Stimulated activated naive CD4-positive, alpha-beta T cell treated with Interleukin-2 at 50 U/mL for 16 hours (primary cell): ENCODE results near the gene LDLRAD4.
A peak's percentile ranks its signal among the peaks of the same experiment; 100 is the strongest.

Experiments used
- DNase-seq: peaks from one replicate; lab custom pipeline; 2025; lab: John Stamatoyannopoulos, UW

LDLRAD4 gene

DNA sequence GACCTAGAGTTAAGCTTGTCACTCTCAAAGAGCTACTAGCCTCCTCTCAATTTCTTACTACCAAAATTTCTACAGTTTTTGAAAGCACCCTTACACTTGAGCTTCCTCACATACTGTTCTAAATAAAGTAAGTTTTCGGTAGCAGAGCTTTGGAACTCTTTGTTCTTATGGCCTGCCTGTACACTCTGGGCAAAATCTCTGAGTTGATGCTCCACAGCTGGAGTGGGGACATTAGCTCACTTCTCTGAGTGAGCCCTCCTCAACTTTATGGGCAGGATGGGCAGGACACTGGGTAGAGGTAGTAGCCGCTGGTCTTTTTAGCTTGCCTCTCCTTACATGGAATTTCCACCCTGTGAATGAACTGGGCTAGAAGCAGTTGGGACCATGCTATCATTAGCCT lies 380.0 kb downstream of the LDLRAD4 start:
- no peak for DNase-seq

DNA sequence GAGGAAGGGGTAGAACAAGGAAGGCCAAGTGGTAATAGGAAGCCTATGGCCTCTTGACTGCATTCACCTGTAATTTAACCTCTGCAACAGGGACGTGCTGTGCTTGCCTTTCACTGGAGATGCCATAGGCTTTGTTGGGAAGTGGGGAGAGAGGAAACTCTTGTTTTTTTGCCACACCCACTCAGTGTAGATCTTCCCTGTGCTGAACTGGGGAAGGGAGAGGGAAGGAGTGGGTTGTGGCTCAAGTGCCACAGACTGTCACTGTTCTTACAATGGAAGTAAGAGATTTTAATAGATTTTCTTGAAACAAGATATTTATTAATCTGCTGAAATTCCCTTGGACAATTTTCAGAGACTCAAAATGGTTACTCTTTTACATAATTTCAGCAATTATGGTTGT lies 380.5 kb downstream of the LDLRAD4 start:
- DNase-seq = no peak

DNA sequence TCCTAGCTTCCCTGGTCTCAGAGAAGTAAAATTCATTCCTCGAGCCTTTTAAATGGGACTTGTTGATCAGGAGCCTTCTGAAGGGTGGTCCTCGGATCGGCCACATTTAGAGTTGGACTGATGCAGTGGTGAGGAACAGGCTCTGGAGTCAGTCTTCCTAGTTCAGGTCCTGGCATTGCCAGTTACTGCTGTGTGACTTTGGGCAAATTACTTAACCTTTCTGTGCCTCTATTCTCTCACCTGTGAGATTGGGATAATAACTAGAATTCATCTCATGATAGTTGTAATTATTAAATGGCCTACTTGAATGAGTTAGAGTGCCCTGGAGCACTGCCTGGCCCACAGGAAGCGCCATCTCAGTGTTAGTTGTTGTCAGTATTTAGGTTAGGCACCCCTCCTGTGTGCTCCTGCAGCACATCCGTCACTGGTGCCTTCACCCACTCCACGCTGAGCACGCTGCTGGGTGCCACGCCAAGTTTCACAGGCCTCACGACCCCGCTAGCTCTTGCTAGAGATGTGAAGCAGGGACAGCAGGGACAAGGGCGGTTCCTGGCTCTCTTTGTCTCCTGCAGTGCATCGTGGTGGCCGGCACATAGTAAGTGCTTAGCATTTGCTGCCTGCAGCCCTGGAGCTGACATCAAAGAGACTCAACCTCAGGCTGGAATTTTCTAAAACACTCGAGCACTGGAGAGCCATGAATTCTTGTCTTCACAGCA lies 384.9 kb downstream of the LDLRAD4 start:
- DNase-seq = no peak

DNA sequence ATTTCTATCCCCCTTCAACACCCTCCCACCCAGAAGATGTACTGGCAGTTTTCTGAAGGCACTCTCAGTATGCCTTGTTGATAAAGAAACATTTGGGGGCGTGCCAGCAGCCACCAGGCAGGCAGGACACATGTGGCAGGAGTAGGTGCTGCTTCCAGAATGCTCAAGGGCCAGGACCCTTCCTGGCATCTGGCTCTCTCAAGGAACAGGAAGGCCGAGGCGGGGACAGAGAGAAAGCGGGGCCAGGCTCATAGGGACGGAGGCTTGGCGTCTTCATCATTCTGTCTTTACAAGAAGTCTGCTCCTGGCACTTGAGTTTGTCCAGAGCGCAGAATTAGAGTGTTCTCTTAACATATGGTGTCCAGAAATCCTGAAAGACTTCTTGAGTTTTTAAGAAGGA lies 386.2 kb downstream of the LDLRAD4 start:
- DNase-seq = no peak

DNA sequence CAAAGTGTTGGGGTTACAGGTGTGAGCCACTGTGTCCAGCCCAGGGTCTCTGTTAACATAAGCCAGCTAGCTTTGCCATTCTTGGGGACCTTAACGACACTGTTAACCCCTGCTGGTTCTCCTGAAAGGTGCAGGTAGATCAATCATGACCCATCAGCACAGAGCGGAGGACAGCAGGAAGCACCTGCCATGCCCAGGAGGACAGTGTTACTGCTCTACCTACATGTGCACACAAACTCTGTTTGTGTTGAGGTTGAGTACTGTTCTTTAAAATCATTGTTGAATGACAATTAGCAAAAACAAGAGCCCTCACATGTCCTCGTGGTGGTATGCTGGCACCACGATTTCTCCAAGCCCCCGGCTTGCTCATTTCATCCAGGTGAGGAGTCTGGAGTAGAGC lies 386.9 kb downstream of the LDLRAD4 start:
- no peak for DNase-seq

DNA sequence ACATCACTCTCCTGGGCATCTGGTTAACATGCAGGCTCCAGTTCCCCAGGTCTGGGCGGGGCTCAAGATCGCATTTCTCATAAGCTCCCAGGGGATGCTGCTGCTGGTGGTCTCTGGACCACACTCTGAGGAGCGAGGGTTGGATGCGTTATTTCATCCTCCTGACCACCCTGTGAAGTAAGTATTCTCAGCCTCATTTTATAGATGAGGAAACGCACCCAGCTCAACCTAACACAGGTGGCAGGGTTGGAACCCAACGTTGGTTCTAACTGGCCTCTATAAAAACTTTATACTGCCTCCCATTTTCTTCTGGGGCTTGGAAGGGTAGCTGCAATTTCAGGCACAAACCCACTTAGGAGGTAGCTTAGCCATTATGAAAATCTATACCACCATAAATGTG lies 387.3 kb downstream of the LDLRAD4 start:
- DNase-seq = no peak

DNA sequence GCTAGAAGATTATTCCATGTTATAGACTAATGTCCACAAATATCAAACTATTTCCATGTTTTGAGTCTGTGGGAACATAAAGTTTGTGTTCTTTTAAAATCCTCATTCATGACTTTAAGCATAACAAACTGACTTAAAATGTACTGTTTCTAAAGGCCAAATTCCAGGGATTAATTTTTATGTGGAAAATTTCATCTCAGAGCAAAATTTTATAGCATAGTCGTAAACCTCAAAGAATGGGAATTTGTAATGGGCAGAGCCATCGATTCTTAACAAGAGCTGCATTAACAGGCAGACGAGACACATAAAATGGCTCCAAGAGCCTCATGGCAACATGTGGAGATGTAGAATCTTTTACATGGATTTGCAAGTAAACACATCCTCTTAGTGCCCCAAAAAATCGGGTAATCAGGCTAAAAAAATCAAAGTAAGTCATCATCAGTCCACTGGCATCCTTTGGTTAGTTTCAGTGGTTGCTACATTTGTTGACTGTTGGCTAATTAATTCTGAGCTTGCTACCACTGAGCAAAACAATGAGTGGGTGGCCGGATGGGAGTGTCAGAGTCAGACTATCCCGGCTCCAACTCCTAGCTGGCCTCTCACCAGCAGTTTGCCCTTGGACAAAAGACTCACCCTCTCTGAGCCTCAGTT lies 388.2 kb downstream of the LDLRAD4 start:
- DNase-seq = no peak

DNA sequence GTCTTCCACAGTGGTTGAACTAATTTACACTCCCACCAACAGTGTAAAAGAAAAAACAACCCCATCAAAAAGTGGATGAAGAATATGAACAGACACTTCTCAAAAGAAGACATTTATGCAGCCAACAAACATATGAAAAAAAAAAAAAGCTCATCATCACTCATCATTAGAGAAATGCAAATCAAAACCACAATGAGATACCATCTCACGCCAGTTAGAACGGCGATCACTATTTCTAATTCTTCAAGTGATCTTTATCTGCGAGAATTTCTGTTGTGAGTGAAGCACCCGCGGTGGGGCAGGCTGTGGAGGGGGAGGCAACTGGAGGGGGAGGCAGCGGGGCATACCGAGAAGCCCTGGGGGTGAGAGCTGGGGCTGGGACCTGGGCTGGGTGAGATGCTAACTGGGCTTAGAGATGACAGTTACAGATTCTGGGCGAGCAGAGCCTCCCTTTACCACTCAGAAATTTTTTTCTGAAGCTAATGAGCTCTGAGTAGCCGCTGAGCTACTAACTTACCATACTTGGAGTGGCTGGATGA lies 389.5 kb downstream of the LDLRAD4 start:
- DNase-seq = peak; percentile 52

DNA sequence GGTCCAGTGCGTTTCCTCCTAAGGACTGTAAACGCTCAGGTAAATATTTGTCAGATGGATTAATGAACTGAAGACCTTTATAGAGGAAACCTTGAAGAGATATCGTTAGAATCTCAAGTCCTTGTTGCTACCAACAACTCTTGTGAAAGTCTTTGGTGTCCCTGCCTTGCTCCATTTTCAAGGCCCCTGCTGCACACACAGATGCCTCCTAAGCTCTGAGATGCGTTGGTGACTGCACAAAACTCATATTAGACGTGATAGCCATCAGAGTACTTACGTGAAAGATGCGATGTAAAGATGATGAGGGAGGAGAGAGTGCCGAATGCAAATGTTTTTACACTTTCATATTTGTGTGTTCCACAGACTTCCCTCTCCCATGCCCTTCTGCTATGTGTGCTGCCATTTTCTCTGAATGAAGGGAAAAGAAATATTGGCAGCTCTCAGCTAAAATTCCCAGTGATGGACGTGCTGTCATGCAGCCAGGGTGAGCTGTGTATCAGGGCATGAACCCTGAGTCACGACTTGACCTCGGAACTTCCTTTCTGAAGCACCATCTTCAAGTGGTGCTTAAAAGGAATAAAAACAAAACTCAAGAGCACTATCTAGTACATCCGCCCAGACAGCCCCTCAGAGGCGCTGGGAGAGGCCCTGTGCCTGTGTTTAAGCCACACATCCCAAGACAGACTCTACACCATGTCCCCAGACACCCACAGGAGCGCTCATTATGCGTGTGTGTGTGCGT lies 390.4 kb downstream of the LDLRAD4 start:
- no peak for DNase-seq

DNA sequence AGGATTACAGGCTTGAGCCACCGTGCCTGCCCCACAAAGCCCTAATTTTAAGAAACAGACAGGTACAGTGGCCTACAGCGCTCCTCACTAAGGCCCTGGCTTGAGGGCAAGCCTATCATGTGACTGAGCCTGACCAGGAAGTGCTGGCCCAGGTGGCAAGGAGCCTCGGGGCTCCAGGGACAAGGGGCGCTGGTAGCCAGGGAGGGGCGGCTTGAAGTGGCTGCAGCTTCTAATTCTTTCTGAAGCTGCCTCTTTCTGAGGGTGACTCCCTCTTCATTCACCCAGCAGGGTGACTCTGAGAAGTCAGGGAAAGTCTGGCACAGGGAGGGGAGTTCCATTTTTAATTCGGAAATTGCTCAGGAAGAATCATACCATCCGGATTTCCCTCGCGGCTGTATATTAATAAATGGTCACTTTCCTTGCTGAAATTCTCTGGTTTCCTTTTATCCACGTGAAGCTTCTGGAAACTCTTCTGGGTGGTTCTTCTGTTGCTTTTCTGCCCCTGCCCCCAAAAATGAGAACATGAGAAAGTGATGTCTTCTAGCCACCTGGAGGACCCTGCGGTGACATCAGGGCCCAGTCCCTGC lies 392.1 kb downstream of the LDLRAD4 start:
- no peak for DNase-seq

DNA sequence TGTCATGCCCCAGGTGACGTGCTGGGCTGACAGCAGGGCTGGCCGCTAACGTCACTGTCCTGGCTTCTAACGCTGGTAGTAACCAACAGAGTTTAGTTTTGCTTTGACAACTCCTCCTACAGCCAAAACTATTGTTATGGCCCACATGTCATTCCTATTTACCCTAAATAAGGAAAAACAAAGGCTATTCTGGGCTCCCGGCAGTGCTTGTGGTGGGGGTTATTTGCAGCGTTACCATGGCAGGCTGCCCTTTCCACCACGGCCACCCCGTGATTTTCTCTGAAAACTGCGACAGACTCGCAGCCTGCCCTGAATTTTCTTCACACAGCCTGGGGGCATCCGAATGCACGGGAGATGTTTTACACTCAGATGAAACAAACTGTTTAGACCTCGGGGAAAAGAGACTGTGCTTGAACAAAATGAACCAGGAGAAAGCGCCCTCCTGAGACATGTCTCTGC lies 392.6 kb downstream of the LDLRAD4 start:
- DNase-seq = no peak

DNA sequence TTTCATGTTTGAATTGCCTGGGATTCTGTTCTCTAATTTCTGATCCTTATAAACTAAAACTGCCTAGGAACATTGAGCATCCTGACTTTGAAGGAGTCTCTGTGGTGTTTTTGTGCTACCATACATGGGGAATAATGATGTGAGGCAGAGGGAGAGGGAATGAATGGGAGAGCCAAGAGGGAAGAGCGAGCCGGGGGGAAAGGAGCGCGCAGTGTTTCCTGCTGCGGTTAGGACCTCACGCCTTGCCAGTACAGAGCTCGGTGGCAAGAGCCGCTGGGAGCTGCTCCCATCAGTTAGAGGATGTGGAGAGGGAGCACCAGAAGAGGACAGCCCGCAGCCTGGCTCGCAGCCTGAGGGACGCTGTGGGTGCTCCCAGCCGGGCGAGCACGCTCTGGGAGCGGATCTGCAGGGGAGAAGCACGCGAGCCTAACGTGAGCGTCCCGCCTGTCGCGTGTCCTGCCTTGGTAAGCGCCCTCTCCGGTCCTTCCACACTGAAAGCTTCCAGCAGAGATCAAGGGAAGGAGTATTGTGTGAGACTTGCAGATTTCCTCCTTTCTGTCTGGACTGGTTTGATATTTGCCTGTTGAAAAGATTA lies 393.1 kb downstream of the LDLRAD4 start:
- no peak for DNase-seq

DNA sequence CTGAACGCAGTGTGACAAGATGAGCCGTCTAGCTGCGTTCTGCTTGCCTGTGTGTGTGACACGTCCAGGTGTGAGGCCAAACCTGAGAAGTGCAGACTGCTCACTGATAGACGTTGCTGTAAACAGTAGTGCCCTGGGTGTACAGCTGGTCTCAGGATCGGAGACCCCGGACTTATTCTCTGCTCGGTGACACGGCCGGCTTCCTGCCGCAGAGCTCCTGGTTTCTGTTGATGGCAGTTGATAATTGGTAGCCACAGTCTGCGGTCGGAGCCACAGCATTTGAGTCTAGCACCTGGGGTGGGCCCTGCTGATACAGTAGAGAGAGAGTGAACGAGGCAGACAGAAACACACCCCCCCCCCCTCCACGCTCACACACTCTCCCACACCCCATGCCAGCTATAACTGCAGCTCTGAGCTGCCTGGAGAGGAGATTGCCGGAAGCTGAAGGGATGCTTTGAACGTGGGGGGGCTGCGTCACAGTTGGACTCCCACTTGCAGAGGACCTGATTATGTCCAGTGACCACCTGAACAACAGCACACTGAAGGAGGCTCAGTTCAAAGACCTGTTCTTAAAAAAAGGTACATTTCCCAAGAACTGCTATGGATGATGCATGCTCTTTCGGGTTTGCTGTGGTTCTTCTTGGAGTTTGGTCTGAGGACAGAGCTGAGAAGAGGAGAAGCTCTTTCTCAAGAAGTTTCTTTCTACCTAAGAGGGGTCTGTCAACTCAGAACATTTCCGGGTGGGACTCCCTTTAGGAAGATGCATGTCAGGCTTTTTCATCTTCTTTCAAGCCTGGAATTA lies 393.8 kb downstream of the LDLRAD4 start:
- DNase-seq = peak; percentile 75

DNA sequence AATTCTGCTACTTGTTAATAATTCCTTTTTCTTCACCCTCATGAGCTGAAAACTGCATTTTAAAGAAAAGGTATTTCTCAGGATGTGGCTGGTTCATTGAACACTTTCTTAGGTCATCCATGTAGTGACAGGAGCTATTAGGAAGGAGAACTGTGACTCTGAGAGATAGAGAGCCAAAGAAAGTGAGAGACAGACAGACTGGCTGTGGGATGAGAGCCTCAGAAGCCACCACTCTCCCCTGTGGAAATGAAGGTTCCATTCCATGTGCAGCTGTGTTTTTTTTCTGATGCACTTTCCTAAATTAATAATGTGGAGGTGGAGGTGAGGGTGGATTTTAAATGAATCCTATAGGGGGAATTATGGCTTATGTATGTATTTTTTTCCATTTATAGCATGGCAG lies 394.5 kb downstream of the LDLRAD4 start:
- no peak for DNase-seq

DNA sequence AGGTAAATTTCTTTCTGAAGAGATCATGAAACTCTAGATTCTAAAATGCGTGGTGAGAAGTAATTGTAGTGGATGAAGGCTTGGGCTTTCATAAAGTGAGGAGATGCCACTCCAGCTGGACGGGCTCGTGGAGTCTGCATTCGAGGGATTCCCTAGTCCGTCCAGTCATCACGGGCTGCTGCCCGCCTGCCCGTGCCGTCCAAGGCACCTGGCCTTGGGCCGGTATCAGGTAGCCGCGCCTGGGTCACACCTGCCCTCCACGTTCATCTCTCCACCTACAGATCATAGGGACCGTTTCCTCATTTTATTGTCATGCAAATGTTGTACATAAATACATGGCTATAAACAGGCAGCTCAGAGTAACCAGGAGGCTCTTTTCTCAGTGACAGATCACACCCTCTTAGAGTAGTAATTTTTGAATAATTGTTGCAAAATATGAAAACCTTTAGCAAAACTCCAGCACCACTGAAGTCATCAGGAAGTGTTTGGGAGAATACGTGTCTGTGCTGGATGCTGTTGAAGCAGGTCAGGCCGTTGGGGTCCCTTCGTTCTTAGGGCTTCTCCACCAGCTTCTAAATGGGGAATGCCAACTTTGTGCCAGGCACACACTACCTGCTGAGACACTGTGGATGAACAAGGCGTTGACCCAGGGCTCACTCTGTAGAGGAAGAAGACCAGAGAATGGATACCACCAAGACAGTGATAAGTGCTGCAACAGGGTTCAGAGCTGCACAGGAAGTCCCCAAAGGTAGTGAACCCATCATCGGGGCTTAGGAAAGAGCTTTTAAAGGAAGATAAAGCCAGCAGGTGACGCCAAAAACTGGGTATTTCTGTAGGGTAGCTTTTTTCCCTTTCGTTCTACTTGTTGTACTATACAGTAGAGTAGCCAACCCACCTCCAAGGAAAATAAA lies 395.3 kb downstream of the LDLRAD4 start:
- no peak for DNase-seq

DNA sequence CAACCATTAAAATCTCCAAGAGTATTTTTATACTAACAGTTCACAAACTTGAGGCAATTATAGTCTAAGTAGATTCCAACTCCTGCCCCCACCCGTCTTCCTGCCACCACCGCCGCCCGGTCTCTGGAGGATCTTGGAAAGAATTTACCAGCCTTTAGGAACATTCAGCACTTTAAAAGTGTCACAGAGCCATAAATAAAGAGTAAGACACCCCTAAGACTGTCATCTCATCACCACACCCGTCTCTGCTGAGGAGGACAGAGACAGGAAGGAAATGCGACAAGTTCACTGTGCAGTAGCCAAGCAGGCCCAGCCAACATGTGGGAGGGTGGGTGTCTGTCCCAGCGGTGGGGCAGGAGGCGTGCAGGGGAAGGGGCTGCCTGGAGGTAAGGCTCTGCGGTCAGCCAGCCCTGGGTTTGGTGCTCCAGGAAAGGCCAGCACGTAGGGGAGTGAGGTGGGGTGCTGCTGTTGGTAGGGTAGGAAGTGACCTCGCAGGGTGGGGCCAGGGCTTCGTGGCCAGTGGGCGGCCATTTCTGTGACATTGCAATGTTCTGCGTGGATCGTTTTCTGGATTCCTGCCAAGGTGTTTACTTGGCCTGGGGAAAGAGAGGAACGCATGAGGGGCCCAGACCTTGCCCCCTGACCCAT lies 396.2 kb downstream of the LDLRAD4 start:
- DNase-seq = no peak

DNA sequence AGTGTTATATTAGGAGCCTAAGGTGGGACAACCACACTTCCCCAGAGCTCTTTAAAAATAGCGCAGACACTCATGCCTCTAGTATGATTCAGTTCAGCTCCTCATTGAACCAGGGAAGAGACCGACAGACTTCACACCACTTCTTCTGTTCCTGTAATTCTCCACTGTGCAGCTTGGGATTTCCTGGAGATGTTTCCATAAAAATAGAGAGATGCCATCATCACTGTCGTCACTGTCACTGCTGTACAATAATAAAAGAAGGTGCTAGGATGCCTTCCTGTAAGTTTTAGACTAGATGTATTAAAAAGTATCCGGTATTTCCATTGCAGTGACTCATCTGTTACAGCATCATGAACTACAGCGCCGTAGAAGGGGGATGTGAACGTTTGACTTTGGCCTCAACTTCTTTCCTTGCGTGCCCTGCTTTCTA lies 396.9 kb downstream of the LDLRAD4 start:
- peak; percentile 17 for DNase-seq

DNA sequence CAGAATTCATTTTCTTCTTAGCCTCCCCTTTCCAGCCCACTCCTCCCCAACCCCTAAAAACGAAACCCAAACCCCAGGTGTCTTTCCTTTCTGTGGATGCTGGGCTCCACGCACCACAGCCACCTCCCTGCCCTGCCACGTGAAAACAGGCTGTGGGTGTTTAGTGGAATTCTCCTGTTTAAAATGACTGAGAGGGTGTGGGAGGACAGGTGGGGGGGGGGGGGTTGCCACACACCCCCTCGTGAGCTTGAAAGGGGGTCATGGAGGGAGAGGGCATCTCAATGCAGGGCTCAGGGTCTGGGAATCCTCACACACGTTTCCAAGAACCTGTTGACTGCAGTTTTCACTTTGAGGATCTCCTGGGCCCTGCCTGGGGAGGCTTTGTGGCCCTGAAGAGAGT lies 397.5 kb downstream of the LDLRAD4 start:
- DNase-seq = peak; percentile 36

DNA sequence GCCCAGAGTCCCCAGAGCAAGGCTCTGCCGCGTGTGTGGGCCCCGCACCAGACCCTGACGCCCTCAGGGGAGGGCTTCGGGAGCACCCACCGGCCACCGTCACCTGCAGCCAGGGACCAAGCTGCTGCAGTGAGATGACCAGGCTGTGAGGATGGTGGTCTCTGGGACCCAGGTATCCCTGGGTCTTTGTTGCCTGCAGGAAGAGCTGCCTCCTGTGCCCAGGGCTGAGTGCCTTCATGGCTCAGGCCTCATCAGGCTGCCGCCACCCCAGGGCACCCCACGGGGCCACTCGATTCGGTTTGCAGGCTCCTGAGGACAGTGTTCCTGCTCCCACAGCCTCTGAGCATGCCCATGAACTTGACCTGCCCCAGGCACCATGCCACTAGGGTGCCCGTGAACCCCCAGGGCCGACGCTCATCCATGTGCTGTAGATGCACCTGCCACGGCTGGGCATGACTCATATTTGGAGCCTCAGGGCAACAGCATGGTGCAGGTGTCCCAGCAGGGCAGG lies 398.0 kb downstream of the LDLRAD4 start:
- no peak for DNase-seq
